Measurements from ENCODE around the gene GLIS1. TPM values are rescaled to one million over a fixed set of nuclear protein-coding genes. Genes with fewer than 3 reads are reported as not detected.

GLIS1 gene
- polyA plus RNA-seq, 3 donors, result not detected

- Histone ChIP-seq H2AFZ (ENCODE audit: insufficient read depth, low read depth, low read length, poor library complexity, severe bottlenecking) (no peak overlapping the region), H3K9ac (ENCODE audit: insufficient read depth, low read length, poor library complexity, severe bottlenecking) (no peak overlapping the region), H3K27me3 (ENCODE audit: control insufficient read depth in 2 of 2, insufficient read depth in 2 of 2, low read length in 2 of 2) (no peaks in the 10 kb centered on the region), H3K79me2 (ENCODE audit: insufficient read depth, low read length) (no peaks in the 10 kb centered on the region), H4K20me1 (ENCODE audit: insufficient read depth, low read length) (no peaks in the 10 kb centered on the region), H3K27ac (ENCODE audit: low read depth in 1 of 2, low read length in 2 of 2) (no peak overlapping the region), H3K4me3 (replicated peaks in 1 of 3; ENCODE audit: low read depth in 2 of 3, low read length in 3 of 3) (no peak overlapping the region), H3K4me1 (ENCODE audit: control insufficient read depth in 1 of 2, insufficient read depth in 2 of 2, low read length in 2 of 2) (no peaks in the 10 kb centered on the region), H3K36me3 (replicated peaks in 1 of 2; ENCODE audit: control insufficient read depth in 1 of 2, insufficient read depth in 2 of 2, low read length in 2 of 2) (no peaks in the 10 kb centered on the region), H3K4me2 (replicated peaks; ENCODE audit: extremely low read depth, low read length, poor library complexity, severe bottlenecking) (no peak overlapping the region), H3K9me3 (replicated peaks in 1 of 2; ENCODE audit: control insufficient read depth in 1 of 2, insufficient read depth in 1 of 2, low read length in 2 of 2) (no peaks in the 10 kb centered on the region)
- H3K27me3 Mint-ChIP-seq (ENCODE audit: low read depth in 3 of 3), result peaks cover 0 to 6% (median 3%) of the 10 kb centered on the region in 3 donors
- no peaks in the 10 kb centered on the region for H3K36me3 Mint-ChIP-seq
- no peaks in the 10 kb centered on the region for H3K9me3 Mint-ChIP-seq
- DNase-seq, result no peak
- intact Hi-C loops (cut with micrococcal nuclease), result no loop called here
- H3K4me1 Mint-ChIP-seq, result no peaks in the 10 kb centered on the region
- no peak overlapping the region for H3K27ac Mint-ChIP-seq
- 60% methylated on average over 1 of the region's 3 CpGs for WGBS (ENCODE audit: insufficient coverage)
- no peak overlapping the region for H3K4me3 Mint-ChIP-seq
- TF ChIP-seq, protein P1, sequence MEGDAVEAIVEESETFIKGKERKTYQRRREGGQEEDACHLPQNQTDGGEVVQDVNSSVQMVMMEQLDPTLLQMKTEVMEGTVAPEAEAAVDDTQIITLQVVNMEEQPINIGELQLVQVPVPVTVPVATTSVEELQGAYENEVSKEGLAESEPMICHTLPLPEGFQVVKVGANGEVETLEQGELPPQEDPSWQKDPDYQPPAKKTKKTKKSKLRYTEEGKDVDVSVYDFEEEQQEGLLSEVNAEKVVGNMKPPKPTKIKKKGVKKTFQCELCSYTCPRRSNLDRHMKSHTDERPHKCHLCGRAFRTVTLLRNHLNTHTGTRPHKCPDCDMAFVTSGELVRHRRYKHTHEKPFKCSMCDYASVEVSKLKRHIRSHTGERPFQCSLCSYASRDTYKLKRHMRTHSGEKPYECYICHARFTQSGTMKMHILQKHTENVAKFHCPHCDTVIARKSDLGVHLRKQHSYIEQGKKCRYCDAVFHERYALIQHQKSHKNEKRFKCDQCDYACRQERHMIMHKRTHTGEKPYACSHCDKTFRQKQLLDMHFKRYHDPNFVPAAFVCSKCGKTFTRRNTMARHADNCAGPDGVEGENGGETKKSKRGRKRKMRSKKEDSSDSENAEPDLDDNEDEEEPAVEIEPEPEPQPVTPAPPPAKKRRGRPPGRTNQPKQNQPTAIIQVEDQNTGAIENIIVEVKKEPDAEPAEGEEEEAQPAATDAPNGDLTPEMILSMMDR (IDR thresholded peaks at IDR 0.05), result no peak
Observed at GRCh38 chr1:53708687-53709086, 30.3 kb downstream of the GLIS1 start.

DNA sequence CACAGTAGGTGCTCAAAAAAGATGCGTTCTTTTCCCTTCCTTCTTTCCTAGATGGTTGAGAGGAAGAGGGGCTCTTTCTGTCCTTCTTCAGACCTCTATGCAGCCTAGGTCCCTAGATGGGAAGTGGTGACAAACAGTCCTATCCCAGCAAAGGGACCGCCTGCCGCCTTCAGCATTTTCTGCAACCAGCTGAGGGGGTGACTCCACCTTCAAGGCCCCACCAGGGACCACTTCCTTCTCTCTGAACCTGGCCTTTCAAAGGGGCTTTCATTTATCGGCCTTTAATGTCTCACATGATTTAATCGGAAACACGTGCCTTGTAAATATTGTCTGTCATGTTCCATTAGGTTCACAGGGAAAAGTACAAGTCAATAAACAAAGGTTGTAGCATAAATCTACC, 32.6 kb downstream of the GLIS1 start:
- no peaks in the 10 kb centered on the region for H3K27me3 ChIP-seq (ENCODE audit: control insufficient read depth in 2 of 2, insufficient read depth in 2 of 2, low read length in 2 of 2)
- H3K9me3 Mint-ChIP-seq, result no peaks in the 10 kb centered on the region
- H3K4me1 Mint-ChIP-seq, result no peaks in the 10 kb centered on the region
- H3K9ac ChIP-seq (ENCODE audit: insufficient read depth, low read length, poor library complexity, severe bottlenecking), result no peak overlapping the region
- no peaks in the 10 kb centered on the region for H3K36me3 Mint-ChIP-seq
- no peaks in the 10 kb centered on the region for H3K9me3 ChIP-seq (replicated peaks in 1 of 2; ENCODE audit: control insufficient read depth in 1 of 2, insufficient read depth in 1 of 2, low read length in 2 of 2)
- no peaks in the 10 kb centered on the region for H3K36me3 ChIP-seq (replicated peaks in 1 of 2; ENCODE audit: control insufficient read depth in 1 of 2, insufficient read depth in 2 of 2, low read length in 2 of 2)
- WGBS (ENCODE audit: insufficient coverage), result 90% methylated on average over 3 of the region's 6 CpGs
- intact Hi-C loops (cut with micrococcal nuclease), result no loop called here
- no peak overlapping the region for H3K4me3 ChIP-seq (replicated peaks in 1 of 3; ENCODE audit: low read depth in 2 of 3, low read length in 3 of 3)
- no peak overlapping the region for H2AFZ ChIP-seq (ENCODE audit: insufficient read depth, low read depth, low read length, poor library complexity, severe bottlenecking)
- no peak overlapping the region for H3K4me2 ChIP-seq (replicated peaks; ENCODE audit: extremely low read depth, low read length, poor library complexity, severe bottlenecking)
- no peaks in the 10 kb centered on the region for H3K4me1 ChIP-seq (ENCODE audit: control insufficient read depth in 1 of 2, insufficient read depth in 2 of 2, low read length in 2 of 2)
- H4K20me1 ChIP-seq (ENCODE audit: insufficient read depth, low read length), result no peaks in the 10 kb centered on the region
- H3K4me3 Mint-ChIP-seq, result no peak overlapping the region
- peaks cover 0 to 4% (median 3%) of the 10 kb centered on the region in 3 donors for H3K27me3 Mint-ChIP-seq (ENCODE audit: low read depth in 3 of 3)
- no peak overlapping the region for H3K27ac ChIP-seq (ENCODE audit: low read depth in 1 of 2, low read length in 2 of 2)
- no peaks in the 10 kb centered on the region for H3K79me2 ChIP-seq (ENCODE audit: insufficient read depth, low read length)
- TF ChIP-seq, protein P1 (IDR thresholded peaks at IDR 0.05), result no peak
- DNase-seq, result no peak
- no peak overlapping the region for H3K27ac Mint-ChIP-seq
